Endodermal cell (in vitro differentiated cells): ENCODE data around the gene PTCRA. TPM values are rescaled to one million over a fixed set of nuclear protein-coding genes. Genes with fewer than 3 reads are reported as not detected.

Source experiments
- DNase-seq: peaks from one replicate; pipeline ENCODE4 v3.0.0-alpha.2; 2017
- H3K27ac ChIP-seq: 2 replicates; pipeline ENCODE4 v1.5.1; 2013; ENCODE audit warnings: mild to moderate bottlenecking, low read depth, low read length, moderate library complexity
- H3K27me3 ChIP-seq: 2 replicates; pipeline ENCODE4 v1.6.1; 2013; ENCODE audit warnings: mild to moderate bottlenecking, low read length, moderate library complexity; ENCODE audit not compliant: insufficient read depth, control insufficient read depth, poor library complexity, severe bottlenecking
- H3K36me3 ChIP-seq: 2 replicates; pipeline ENCODE4 v1.7.0; 2013; ENCODE audit warnings: mild to moderate bottlenecking, low read length, moderate library complexity; ENCODE audit not compliant: control insufficient read depth, insufficient read depth
- H3K4me1 ChIP-seq: one replicate; pipeline ENCODE4 v1.7.0; 2013; ENCODE audit warnings: low read length; ENCODE audit not compliant: control insufficient read depth, insufficient read depth
- H3K4me3 ChIP-seq: 2 replicates; pipeline ENCODE4 v1.5.1; 2013; ENCODE audit warnings: mild to moderate bottlenecking, low read length, moderate library complexity
- H3K9ac ChIP-seq: 2 replicates; pipeline ENCODE4 v1.6.1; 2013; ENCODE audit warnings: mild to moderate bottlenecking, low read length, moderate library complexity; ENCODE audit not compliant: poor library complexity, severe bottlenecking; ENCODE audit errors: extremely low read depth
- H3K9me3 ChIP-seq: 2 replicates; pipeline ENCODE4 v1.6.1; 2013; ENCODE audit warnings: mild to moderate bottlenecking, low read length, moderate library complexity; ENCODE audit not compliant: control insufficient read depth
- H3K27ac Mint-ChIP-seq: 2 replicates; pipeline ENCODE4 v1.8.0; 2020; ENCODE audit warnings: mixed read lengths
- H3K27me3 Mint-ChIP-seq: 2 replicates; pipeline ENCODE4 v1.8.0; 2021; ENCODE audit warnings: mild to moderate bottlenecking, mixed read lengths; ENCODE audit not compliant: insufficient read depth
- H3K36me3 Mint-ChIP-seq: 2 replicates; pipeline ENCODE4 v1.8.0; 2020; ENCODE audit warnings: low read depth, mixed read lengths
- H3K4me1 Mint-ChIP-seq: 2 replicates; pipeline ENCODE4 v1.8.0; 2020; ENCODE audit warnings: mixed read lengths
- H3K4me3 Mint-ChIP-seq: 2 replicates; pipeline ENCODE4 v1.8.0; 2020; ENCODE audit warnings: mild to moderate bottlenecking, moderate library complexity, mixed read lengths
- H3K9me3 Mint-ChIP-seq: 2 replicates; pipeline ENCODE4 v1.8.0; 2020; ENCODE audit warnings: mild to moderate bottlenecking, mixed read lengths
- CTCF ChIP-seq: fragments of 200-600 bp; sonication (generic); conservative IDR thresholded peaks from 2 replicates; pipeline ENCODE4 v1.5.0; 2021; ENCODE audit warnings: antibody characterized with exemption, mild to moderate bottlenecking
- WGBS, 2 experiments: methylation state at CpG; one replicate each; pipeline versions ENCODE4 v1.1.5 to v1.1.7; 2013; ENCODE audit warnings: missing lambda C conversion rate in 2 of 2, mixed read lengths in 1 of 2; ENCODE audit not compliant: insufficient coverage in 1 of 2, insufficient read length in 1 of 2; 5-methylcytosine and 5-hydroxymethylcytosine counted together
- total RNA-seq, 2 donors: library from RNA; stranded (reverse); fragmentation: NEBNext Ultra II Directional in 1 of 2; extraction: Animal tissue kit (Norgen Biotek cat#: 25700) in 1 of 2; gene quantifications; 2 replicates in 1 of 2; 3 replicates in 1 of 2; pipeline ENCODE4 v1.2.1, GENCODE V29; 2021

PTCRA gene
- total RNA-seq, 2 donors from 2014 or later, result not detected

DNA sequence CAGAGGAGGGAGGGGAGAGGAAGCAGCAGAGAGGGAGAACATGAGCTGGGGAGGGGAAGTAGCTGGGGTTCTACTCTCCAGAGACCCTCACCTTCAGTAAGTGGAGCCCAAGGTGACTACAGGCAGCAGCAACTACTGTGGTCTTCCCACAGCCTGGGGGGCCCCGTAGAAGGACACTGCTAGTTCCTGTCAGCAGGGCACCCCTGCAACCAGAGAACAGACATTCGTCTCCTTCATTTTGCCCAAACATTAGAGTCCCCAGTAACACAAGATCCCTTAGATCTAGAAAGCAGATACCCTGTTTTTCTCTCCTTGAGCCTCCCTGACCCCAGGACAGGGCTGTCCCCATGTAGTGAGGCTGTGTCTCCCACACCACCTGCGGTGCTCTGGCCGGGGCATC is 52.9 kb downstream of the PTCRA start:
- no peaks in the 10 kb centered on the region for H3K27me3 ChIP-seq
- H3K4me3 Mint-ChIP-seq, result no peak overlapping the region
- H3K4me1 Mint-ChIP-seq, result peaks cover 3% of the 10 kb centered on the region
- H3K9me3 Mint-ChIP-seq, result no peaks in the 10 kb centered on the region
- H3K36me3 ChIP-seq, result no peaks in the 10 kb centered on the region
- H3K27me3 Mint-ChIP-seq, result no peaks in the 10 kb centered on the region
- DNase-seq, result no peak
- no peaks in the 10 kb centered on the region for H3K4me1 ChIP-seq
- H3K9ac ChIP-seq, result no peak overlapping the region
- peaks cover 23% of the 10 kb centered on the region for H3K36me3 Mint-ChIP-seq
- H3K9me3 ChIP-seq, result no peaks in the 10 kb centered on the region
- 91 to 97% methylated on average over 3 to 4 of the region's 4 CpGs for WGBS, 2 experiments
- no peak for TF ChIP-seq CTCF
- no peak overlapping the region for H3K4me3 ChIP-seq
- no peak overlapping the region for H3K27ac ChIP-seq
- peak overlapping the region; percentile 64 for H3K27ac Mint-ChIP-seq

GRCh38 chr6:42969431-42969830 is 53.6 kb downstream of the PTCRA start:
- no peak overlapping the region for H3K9ac ChIP-seq
- Mint-ChIP-seq H3K4me1 (peaks cover 3% of the 10 kb centered on the region), H3K36me3 (peaks cover 26% of the 10 kb centered on the region), H3K9me3 (no peaks in the 10 kb centered on the region), H3K27me3 (no peaks in the 10 kb centered on the region), H3K4me3 (no peak overlapping the region), H3K27ac (no peak overlapping the region)
- 89 to 100% methylated on average over 1 to 2 of the region's 2 CpGs for WGBS, 2 experiments
- no peaks in the 10 kb centered on the region for H3K9me3 ChIP-seq
- H3K4me1 ChIP-seq, result no peaks in the 10 kb centered on the region
- H3K4me3 ChIP-seq, result no peak overlapping the region
- no peaks in the 10 kb centered on the region for H3K27me3 ChIP-seq
- DNase-seq, result no peak
- no peak for TF ChIP-seq CTCF
- no peaks in the 10 kb centered on the region for H3K36me3 ChIP-seq
- H3K27ac ChIP-seq, result no peak overlapping the region

DNA sequence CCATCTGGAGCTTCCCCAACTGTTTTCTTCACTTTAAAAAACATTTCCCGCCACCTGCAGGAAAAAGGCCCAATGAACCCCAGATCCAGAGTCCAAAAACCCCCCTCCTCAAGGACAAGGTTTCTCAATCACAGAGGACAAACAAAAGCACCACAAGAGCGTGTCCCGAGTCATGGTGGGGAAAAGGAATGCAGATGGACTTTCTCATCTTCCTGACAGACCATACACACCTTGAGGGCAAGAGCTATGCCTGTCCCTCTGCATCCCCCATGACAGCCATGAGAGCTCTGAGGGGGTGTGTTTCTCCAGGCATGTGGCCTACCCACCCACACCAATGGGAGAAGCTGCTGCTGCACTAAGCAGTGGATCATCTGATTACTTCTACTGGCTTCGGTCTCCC is 54.1 kb downstream of the PTCRA start:
- no peaks in the 10 kb centered on the region for H3K4me1 ChIP-seq
- H3K36me3 ChIP-seq, result no peaks in the 10 kb centered on the region
- H3K9me3 ChIP-seq, result no peaks in the 10 kb centered on the region
- Mint-ChIP-seq H3K27me3 (no peaks in the 10 kb centered on the region), H3K4me1 (peaks cover 3% of the 10 kb centered on the region), H3K27ac (peak overlapping the region; percentile 39), H3K9me3 (no peaks in the 10 kb centered on the region), H3K4me3 (no peak overlapping the region), H3K36me3 (peaks cover 24% of the 10 kb centered on the region)
- no peak for DNase-seq
- no peak for TF ChIP-seq CTCF
- H3K9ac ChIP-seq, result no peak overlapping the region
- no peak overlapping the region for H3K4me3 ChIP-seq
- WGBS, 2 experiments, result 93 to 100% methylated on average over 2 to 4 of the region's 4 CpGs
- no peak overlapping the region for H3K27ac ChIP-seq
- H3K27me3 ChIP-seq, result no peaks in the 10 kb centered on the region
